WTC11 (cell line): ENCODE measurements around the gene CDC6.

Experiments used
- CREM ChIP-seq: sonication (generic); formaldehyde crosslinking; IDR thresholded peaks from 2 replicates; pipeline ENCODE4 v1.8.1; 2022; ENCODE audit warnings: mild to moderate bottlenecking, missing genetic modification reagents, moderate library complexity
- ELF4 ChIP-seq: sonication (generic); formaldehyde crosslinking; IDR thresholded peaks from 2 replicates; pipeline ENCODE4 v1.8.1; 2022; ENCODE audit warnings: low read depth, mild to moderate bottlenecking, moderate library complexity, missing genetic modification reagents
- FOXK1 ChIP-seq: sonication (generic); formaldehyde crosslinking; IDR thresholded peaks from 2 replicates; pipeline ENCODE4 v1.8.0; 2022; ENCODE audit warnings: mild to moderate bottlenecking, moderate library complexity, missing genetic modification reagents
- MXD4 ChIP-seq: fragments of 250-450 bp; sonication (Bioruptor Pico); IDR thresholded peaks from 2 replicates; pipeline ENCODE4 v1.8.0; 2021; ENCODE audit warnings: mild to moderate bottlenecking, moderate library complexity, borderline replicate concordance
- NFATC4 ChIP-seq: fragments of 250-450 bp; sonication (Bioruptor Pico); IDR thresholded peaks from 2 replicates; pipeline ENCODE4 v1.9.0; 2021; ENCODE audit warnings: mild to moderate bottlenecking
- NFE2L1 ChIP-seq: sonication (generic); formaldehyde crosslinking; IDR thresholded peaks from 2 replicates; pipeline ENCODE4 v1.8.1; 2023; ENCODE audit warnings: missing genetic modification reagents
- NR2C2 ChIP-seq: sonication (generic); formaldehyde crosslinking; IDR thresholded peaks from 2 replicates; pipeline ENCODE4 v1.8.0; 2022; ENCODE audit warnings: mild to moderate bottlenecking, missing genetic modification reagents
- RELA ChIP-seq: sonication (generic); formaldehyde crosslinking; IDR thresholded peaks from 2 replicates; pipeline ENCODE4 v1.8.1; 2022; ENCODE audit warnings: missing genetic modification reagents, mild to moderate bottlenecking, borderline replicate concordance
- TF ChIP-seq, protein P1 (sequence below): fragments of 200-600 bp; IDR thresholded peaks from 2 replicates; pipeline ENCODE4 v1.8.0; 2022; ENCODE audit warnings: antibody characterized with exemption
- TF ChIP-seq, protein P2 (sequence below): sonication (generic); formaldehyde crosslinking; IDR thresholded peaks from 2 replicates; pipeline ENCODE4 v1.8.0; 2022; ENCODE audit warnings: mild to moderate bottlenecking, missing genetic modification reagents
- TF ChIP-seq, protein P3 (sequence below): sonication (generic); formaldehyde crosslinking; conservative IDR thresholded peaks from 2 replicates; pipeline ENCODE4 v1.8.1; 2022; ENCODE audit warnings: mild to moderate bottlenecking, missing genetic modification reagents

DNA sequence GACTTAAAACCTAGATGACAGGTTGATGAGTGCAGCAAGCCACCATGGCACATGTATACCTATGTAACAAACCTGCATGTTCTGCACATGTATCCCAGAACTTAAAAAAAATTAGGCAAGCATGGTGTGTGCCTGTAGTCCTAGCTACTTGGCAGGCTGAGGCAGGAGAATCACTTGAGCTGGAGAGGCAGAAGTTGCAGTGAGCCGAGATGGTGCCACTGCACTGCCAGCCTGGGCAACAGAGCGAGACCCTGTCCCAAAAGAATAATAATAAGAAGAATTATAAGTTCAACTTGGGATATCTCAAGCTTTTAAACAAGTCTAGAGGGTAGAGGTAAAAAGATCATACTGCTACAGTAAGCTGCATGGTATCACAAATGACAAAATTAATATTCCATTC, 9.8 kb downstream of the CDC6 start:
- TF ChIP-seq, protein P1, sequence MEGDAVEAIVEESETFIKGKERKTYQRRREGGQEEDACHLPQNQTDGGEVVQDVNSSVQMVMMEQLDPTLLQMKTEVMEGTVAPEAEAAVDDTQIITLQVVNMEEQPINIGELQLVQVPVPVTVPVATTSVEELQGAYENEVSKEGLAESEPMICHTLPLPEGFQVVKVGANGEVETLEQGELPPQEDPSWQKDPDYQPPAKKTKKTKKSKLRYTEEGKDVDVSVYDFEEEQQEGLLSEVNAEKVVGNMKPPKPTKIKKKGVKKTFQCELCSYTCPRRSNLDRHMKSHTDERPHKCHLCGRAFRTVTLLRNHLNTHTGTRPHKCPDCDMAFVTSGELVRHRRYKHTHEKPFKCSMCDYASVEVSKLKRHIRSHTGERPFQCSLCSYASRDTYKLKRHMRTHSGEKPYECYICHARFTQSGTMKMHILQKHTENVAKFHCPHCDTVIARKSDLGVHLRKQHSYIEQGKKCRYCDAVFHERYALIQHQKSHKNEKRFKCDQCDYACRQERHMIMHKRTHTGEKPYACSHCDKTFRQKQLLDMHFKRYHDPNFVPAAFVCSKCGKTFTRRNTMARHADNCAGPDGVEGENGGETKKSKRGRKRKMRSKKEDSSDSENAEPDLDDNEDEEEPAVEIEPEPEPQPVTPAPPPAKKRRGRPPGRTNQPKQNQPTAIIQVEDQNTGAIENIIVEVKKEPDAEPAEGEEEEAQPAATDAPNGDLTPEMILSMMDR = no peak
- no peak for TF ChIP-seq FOXK1 (CRISPR knock-in tag)
- TF ChIP-seq NFATC4 (CRISPR knock-in tag) = no peak
- no peak for TF ChIP-seq NFE2L1 (CRISPR knock-in tag)
- TF ChIP-seq ELF4 = no peak
- TF ChIP-seq, protein P2, sequence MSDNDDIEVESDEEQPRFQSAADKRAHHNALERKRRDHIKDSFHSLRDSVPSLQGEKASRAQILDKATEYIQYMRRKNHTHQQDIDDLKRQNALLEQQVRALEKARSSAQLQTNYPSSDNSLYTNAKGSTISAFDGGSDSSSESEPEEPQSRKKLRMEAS = no peak
- TF ChIP-seq CREM = no peak
- no peak for TF ChIP-seq NR2C2 (CRISPR knock-in tag)
- TF ChIP-seq, protein P3, sequence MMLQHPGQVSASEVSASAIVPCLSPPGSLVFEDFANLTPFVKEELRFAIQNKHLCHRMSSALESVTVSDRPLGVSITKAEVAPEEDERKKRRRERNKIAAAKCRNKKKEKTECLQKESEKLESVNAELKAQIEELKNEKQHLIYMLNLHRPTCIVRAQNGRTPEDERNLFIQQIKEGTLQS (CRISPR knock-in tag) = no peak
- no peak for TF ChIP-seq MXD4 (CRISPR knock-in tag)
- no peak for TF ChIP-seq RELA (CRISPR knock-in tag)
